HL-60/S4 (cell line): Measurements from ENCODE around the gene FAM53B.

ENCODE experiments used
- in situ Hi-C: fragments of 300-500 bp; cut with MboI; formaldehyde crosslinking; loops from 2 replicates; pipeline ENCODE4 v1.14.3; 2022; ENCODE audit warnings: low sequenced_read_pairs

The FAM53B gene

DNA sequence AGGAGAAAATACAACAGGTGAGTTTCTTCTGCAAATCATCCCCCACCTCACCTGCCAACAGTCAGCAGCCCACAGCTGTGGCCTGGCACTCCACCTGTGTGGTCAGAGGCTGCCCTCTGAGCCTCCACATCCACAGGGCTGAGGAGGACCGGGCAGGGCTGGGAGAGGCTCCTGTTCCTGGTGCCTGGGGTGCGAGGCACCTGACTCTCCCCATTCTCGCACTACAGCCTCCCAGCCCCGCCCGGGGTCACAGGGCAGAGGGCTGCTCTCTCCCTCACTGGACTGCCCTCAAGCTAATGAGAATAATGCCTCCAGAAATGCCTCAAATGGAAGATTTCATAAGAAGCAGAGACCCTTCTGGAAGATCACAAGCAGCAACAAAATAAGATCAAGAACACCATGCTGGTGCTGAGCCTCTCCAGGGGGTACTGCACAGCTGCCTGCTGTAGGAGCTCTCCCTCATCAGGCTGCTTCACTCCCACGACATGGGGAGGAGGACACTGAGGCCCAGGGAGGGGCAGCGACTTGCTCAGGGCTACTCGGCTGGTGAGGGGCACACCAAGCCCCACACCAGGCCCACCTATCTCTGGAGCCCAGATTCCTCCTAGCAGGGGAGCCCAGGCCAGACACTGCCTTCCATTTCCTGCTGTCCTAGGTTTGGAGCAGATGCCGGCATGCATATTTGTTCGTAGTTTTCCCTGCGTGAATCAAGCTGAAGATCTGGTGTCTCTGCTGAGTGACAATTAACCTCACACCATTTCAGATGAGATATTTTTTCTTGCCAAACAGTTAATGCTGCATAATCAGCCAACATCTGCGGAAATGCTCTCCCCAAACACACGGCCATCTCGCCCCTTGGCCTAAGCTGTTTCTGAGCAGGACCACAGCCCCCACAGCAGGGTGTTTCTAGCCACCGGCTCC lies 76.5 kb downstream of the FAM53B start:
- in situ Hi-C loops = no loop called here

DNA sequence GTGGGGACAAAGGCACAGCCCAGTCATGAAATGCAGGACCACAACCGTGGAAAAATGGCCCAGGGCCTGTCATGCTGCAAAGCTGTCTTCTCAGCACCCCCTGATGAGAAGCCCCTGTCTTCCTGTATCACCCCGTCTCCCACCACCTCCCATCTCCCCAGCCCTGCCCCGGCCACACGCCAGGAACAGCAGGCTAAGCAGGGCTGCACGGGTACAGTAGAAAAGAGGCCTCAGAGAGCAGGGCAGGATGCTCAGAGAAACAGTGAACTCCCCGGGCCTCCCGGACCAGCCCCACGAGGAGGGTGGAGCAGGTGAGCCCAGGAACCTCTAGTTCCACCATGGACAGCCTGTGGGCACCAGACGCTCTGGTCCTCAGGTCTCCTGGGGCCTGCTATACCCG lies 77.7 kb downstream of the FAM53B start:
- in situ Hi-C loops = no loop called here

DNA sequence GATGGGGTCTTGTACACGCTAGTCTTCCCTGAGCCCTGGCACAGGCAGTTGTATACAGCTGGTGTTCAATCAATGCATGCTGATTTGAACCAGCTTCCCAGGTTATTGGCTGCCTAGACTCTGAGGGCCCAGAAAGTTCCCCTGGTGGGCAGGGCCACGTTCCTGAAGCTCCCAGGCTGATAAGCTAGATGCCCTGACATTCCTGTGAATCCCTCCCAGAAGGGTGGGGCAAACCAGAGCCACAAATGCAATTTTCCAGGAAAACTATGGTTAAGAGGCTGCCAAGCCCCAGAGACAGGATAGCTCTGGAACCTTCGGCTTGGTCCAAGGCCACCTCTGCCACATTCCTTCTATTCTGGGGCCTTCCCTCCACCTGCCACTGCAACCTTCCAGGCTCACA lies 78.2 kb downstream of the FAM53B start:
- in situ Hi-C loops = no loop called here

DNA sequence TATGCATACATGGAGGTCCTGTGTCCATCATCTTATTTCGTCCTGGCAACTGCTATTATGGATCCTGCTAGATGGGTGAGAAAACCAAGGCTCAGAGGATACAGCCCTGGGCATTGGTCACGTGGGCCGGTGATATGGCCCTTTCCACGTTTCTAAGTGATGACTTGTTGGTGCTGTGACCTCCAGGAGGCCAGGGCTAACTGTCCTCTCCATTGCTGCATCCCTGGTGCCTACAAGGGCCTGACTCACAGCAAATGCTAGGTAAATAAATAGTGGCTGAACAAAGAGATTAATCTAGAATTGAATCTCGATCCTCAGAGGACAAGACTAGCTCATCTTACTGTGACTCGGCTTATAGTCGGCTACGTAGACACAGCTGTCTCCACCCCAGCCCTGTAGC lies 78.6 kb downstream of the FAM53B start:
- in situ Hi-C loops = no loop called here

DNA sequence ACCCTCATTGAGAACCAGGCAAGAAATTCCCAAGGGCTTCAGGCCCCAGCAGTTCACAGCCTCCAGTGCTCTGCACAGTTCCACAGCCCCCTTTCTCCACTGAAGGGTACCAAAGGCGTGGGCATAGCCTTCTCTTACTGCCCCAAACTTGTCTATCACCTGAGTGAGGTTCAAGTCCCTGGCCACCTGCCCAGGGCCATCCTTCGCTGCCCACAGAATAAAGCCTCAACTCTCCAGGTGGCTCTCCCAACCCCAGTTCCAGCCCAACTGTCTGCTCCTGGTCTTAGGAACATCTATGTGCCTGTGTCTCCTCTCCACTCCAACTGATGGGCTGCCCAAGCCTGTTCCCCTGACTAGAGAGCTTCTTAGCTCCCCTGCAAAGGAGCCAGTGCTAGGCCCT lies 79.1 kb downstream of the FAM53B start:
- in situ Hi-C loops = no loop called here

DNA sequence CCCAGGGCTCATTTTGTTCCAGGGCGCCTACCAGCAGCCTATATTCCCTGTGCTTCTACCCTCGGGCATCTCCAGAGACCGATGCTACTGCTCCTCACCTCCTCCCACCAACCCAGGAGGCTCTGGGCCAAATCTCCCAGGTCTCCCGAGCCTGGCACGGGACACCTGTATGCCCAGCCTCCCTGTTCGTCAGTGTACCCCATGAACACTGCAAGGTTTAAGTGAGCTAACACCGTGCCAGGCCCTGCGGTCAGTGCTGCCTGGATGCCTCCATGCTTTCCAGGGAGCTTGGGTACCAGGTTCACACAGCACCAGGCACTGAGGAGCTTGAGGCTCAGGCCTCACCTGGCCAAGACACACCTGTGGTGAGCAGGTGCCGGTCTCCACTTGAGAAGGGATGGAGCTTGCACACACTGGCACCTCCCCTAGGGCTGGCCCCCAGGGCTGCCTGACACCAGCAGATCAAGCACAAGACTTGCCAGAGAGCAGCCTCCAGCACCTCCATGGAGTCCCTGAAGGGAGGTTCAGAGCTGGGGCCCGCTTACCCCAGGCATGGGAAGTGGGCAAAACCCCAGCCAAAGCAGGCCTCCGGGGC lies 80.3 kb downstream of the FAM53B start:
- in situ Hi-C loops = no loop called here

DNA sequence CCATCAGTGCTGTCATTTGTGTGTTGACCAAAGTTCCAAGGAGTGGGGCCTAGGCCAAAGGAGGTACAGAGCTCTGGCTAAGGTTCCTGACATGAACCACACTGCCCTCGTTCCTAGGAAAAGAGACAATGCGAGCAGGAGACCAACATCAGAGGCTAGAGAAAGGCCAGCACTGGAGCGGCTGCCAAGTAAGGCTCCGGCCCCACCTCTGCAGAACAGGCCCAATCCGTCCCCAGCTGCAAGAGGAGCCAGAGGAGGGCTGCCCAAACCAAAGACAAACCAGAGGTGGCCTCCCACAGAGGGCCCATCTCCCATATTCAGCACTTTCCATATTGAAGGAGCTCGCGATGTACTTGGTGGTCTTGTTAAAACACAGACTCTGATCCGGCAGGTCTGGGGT lies 81.0 kb downstream of the FAM53B start:
- in situ Hi-C loops = no loop called here

DNA sequence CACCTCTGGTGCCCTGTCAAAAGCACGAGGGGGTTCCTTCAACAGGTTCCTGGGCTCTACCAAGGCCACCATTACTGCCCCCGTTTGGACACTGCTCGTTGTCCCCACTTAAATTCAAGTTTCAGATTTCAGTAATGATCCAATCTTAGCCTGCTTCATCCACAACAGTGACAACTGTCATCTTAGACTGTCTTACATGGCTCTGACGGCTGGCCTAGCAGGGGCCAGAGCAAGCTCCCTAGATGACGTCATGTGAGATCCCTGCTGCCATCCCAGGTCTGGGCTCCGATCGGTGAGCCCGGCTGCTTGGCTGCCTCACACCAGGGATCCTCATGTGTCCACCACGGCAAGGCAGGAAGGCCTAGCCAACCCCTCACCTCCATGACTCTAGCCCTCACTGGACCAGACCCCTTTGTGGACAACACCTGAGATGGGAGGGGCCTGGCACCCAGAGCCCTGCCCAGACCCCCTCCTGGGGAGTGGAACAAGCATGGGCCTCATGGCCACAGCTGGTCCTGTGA lies 82.5 kb downstream of the FAM53B start:
- in situ Hi-C loops = no loop called here

DNA sequence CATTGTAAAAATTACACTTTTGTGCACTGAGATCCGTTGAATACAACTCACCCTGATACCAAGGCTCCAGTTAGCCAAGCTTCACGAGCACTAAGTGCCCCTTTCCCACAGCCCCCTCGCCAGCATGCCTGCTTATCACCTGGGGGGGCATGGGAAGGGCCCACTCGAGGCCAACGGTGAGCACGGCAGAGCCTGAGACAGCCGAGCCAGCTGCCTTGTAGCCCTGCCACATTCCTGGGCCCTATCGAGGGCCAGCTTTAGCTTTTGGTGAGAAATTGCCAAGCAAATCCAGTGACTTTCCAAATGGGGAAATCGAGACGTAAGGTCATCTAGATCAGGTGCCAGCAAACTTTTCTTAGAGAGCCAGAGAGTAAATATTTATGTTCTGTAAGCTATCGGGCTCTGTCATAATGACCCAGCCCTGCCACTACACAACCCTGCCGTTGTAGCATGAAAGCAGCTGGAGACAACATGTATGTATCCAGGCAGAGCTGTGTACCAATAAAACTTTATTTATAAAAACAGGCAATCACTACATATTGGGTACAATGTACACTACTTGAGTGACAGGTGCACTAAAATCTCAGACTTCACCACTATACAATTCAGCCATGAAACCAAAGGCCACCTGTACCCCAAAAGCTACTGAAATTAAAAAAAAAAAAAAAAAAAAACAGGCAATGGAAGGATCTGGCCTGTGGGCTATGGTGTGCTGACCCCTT lies 83.6 kb downstream of the FAM53B start:
- in situ Hi-C loops = no loop called here

DNA sequence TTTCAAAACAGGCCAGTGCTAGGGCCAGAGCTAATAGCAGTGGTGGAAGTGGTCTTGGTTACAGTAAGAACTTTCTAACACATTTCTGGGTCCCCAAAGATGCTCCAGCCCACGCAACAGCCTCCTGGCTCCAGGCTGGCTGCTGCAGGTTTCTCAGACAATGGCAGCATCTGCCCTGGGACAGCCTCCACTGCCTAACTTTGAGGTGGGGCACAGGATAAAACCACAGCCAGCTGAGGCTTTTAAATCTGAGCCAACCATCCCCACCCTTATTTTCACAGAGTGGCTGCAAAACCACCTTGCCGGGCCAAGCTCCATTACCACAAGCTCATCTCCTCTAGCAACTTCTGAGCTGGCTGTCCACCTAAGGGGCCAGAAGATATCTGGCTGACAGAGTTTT lies 84.8 kb downstream of the FAM53B start:
- in situ Hi-C loops = no loop called here

DNA sequence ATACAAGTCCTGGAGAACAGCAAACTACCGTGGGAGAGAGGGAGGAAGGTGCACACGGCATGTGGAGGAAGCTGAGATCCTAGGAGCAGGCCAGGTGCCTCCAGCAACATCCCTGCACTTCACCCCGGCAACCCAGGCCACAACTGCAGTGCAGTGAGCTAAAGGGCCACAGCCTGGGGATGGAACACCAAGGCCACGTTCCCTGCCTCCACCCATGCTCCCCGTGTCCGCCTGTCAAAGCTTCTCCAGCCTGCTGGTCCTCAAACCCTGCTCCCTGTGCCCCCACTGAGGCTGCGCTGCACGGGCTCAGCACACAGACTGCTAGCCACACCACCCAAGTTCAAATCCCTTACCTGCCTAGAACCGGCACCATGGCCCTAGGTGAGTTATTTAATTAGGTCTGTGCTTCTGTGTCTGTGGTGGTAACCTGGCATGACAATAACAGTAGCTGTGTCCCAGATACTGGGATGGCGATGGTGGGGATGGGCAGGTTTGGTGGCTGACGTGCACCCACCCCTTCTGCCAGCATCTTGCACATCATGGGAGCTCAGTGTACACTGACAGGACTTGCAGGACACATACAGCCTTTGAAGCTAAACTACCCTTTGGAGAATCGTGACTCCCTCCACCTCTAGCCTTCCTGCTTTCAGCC lies 85.5 kb downstream of the FAM53B start:
- in situ Hi-C loops = no loop called here

DNA sequence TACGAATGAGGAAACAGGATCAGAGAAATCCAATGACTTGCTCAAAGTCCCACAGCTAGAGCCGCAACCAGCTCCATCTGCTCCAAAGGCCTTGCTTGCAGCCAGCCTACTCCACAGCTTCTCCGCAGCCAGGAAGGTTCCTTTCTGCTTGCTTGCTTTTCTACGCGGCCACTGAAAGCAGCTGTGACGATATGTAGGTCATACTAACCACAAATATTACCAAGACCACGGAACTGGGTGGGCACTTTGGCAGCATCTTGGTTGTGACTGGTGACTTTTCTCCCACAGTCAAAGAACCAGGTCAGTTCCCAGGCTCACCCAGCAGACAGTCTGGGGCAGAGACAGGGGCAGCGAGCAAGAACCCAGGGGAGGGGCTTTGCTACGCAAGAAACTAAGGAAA lies 86.4 kb downstream of the FAM53B start:
- in situ Hi-C loops = no loop called here

DNA sequence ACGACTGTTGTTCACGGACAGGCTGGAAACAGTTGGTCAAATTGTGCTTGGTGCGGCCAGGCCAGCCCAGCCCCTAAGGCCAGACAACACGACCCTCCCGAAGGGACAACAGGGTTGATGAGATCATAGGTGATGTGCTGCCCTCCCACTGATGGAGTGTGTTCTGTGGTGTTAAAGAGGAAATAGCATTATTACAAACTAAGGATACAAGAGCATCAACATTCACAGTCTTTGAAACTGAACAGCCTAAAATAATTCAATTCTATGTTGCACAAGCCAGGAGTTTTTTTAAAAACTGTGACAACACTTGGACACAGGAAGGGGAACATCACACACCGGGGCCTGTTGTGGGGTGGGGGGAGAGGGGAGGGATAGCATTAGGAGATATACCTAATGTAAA lies 87.6 kb downstream of the FAM53B start:
- in situ Hi-C loops = no loop called here

DNA sequence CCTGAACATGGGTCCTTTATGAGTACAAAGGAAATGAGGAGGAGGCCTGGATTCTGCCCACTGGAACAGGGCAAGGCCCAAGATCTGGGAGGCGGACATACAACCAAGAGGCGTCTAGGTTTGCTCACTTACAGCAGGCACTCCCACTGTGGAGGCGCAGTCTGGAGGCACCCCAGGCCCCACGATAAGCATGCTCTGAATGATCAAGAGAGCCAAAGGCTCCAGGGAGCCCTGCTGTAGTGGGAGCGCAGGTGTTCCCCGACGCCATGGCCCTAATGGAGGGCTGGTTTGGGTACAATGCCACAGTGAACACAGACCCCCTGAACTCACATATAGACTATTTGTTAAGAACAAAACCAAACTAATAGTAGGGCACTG lies 88.1 kb downstream of the FAM53B start:
- in situ Hi-C loops = no loop called here

DNA sequence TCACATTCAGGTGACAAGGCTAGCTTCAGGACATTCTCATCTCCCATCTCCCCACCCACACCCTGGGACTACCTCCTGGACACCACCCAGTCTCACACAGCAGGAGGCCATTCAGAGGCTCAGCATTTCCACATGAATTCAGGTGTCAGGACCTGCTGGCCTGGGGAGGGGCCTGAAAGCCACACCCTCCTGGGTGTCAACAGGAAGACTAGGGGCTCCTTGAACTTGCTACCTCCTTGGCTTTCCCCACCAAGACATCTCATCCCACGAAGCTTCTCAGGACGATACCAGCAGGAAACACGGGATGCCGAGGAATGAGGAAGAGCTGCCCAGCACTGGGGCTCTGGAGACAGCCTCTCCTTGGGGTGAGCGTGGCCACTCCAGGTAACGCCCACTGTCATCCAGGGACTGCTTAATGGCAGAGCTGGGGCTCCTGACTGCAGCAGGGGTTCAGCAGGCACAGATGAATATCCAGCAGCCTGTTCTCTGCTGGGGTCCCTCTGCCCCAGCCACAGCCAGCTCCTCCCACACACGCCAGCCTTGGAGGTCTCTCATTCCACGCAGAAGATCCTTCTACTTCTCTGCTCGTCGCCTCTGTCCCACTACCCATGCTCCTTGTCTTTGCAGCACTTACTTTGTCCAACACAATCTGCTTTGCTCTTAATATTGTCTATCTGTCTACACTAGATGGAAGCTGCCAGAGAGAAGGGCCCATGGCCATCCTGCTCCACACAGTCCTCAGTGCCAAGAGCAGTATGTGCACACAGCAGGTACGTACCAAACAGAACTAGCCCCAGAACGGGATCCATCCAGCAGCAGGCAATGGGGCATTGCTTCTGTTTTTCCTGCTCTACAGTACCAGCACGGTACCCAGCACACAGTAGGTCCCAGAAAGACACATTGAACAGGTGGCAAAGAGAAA lies 88.7 kb downstream of the FAM53B start:
- in situ Hi-C loops = no loop called here

DNA sequence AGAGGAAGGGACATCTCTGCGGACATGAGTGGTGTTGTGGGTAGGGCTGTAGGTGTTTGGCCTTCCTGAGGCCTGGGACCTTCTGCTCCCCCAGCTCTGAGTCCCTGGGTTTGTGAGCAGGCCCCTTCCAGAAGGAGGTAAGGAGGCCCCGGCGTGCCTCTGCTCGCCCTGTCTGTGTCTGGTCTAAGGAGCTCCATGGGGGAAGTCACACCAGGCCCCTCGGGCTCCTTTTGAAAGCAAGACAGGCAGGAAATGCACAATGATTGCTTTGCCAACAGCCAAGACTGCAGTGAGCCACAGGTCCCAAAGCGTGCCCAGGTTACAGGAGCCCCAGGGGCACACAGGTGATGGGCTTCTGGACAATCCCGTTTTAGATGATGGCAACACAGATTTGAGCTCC lies 89.5 kb downstream of the FAM53B start:
- in situ Hi-C loops = no loop called here

DNA sequence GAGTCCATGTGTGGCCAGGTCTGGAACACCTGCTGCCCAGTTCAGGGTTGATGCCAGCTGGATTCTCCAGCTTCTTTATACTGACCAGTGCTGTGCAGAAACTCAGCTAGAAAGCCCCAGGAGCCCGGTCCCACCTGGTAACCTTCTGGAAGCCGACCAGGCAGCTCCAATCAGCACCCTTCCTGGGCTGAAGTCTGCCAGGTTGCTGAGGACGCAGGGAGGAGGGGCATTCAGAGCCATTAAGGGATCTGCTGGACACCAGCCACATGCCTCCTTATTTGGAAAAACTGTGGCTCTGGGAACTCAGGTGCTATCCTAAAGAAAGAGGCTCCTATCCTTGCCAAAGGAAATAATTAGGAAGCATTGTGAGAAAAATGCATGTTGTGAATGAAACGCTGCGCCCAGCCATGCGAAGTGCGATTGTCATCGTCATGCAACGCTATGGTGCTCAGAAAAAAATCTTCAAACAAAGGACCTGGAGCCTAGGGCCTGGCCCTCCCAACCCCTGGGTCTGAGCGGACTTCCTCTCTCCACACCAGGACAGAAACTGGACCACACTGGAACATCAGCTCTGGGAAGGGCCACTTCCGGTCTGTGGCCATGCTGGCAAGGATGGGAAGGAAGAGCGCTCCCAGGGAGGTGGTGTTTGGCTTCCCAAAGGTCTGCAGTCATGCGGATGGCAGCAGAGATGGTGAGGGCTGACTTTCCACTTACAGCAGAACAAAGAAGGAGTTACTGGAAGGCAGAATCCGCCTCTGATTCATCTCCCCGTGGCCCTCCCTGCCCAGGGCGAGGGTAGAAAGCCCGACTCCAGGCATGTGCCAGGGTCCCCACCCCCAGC lies 90.1 kb downstream of the FAM53B start:
- in situ Hi-C loops = no loop called here

DNA sequence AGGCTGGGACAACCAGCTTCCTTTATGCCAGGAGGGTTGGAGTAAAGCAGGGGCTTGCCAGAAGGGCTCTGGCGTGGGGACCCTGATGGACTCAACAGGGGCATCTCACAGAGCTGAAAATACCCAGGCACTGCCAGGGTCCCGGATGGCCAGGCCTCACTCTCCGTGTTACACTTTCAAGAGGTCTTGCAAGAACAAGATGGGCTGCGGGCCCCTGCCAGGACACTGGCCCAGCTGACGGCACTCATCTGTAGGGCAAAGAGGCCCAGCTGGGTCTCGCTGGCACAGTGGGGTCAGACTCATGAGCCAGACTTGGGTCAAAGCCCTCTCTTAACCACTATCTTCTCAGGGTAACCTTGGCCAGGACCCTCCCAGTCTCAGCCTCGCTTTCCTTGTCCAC lies 90.9 kb downstream of the FAM53B start:
- in situ Hi-C loops = no loop called here

DNA sequence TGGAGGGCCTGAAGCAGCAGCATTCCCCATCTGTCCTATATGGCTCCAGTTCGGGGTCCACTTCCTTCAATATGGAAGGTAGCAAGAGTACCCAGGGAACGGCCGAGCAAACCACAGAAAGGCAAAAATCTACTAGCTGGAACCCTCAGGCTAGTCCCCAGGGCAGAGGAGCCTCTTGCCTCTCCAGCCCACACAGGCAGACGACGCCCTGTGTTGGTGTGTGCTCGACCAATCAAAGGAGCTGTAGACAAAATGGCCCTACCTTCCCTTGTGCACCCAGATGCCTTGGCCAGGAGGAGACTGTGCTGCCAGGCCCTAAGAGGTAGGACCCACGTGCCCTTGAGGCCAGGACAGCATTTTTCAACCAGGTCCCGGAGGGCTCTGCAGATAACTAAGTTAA lies 91.5 kb downstream of the FAM53B start:
- in situ Hi-C loops = no loop called here
